ENCODE measurements around the gene GALNT18.

DNA sequence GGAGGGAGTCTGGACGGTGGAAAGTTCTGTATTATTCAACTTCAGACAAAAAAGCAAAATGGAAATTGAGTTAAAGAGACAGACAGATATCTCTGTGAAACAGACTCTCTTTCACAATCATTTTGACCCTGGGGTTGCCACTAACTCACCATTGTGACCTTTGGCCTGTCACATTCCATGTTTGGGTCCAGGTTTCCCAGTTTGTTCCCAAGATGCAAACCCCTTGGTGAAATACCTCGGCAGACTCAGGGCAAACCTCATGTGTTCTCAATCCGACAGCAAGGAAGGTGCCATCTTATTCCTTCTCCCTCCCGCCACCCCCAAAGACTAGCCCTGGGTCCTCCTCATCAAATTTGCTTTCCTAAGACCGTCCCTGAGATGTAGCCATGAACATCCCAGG is 41.8 kb downstream of the GALNT18 start:
- TF ChIP-seq, protein P1, sequence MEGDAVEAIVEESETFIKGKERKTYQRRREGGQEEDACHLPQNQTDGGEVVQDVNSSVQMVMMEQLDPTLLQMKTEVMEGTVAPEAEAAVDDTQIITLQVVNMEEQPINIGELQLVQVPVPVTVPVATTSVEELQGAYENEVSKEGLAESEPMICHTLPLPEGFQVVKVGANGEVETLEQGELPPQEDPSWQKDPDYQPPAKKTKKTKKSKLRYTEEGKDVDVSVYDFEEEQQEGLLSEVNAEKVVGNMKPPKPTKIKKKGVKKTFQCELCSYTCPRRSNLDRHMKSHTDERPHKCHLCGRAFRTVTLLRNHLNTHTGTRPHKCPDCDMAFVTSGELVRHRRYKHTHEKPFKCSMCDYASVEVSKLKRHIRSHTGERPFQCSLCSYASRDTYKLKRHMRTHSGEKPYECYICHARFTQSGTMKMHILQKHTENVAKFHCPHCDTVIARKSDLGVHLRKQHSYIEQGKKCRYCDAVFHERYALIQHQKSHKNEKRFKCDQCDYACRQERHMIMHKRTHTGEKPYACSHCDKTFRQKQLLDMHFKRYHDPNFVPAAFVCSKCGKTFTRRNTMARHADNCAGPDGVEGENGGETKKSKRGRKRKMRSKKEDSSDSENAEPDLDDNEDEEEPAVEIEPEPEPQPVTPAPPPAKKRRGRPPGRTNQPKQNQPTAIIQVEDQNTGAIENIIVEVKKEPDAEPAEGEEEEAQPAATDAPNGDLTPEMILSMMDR (IDR thresholded peaks at IDR 0.05), result no peak
- no peak for TF ChIP-seq POLR2A (IDR thresholded peaks at IDR 0.05)
